SK-N-SH treated with all-trans-retinoic acid at 6 μM for 48 hours (cell line): Measurements from ENCODE around the gene IFIT3.

ENCODE experiments used
- ATAC-seq: fragments of 200-7000 bp; cut with Tn5 transposase; 3 replicates; pipeline ENCODE4 v1.9.1; 2020; ENCODE audit warnings: mild to moderate bottlenecking, moderate library complexity
- ARNTL ChIP-seq: fragments of 450-650 bp; formaldehyde crosslinking; IDR thresholded peaks from 2 replicates; pipeline ENCODE4 v1.5.0; 2020; ENCODE audit warnings: low read depth, mild to moderate bottlenecking, moderate library complexity, borderline replicate concordance
- CSDC2 ChIP-seq: fragments of 250-450 bp; sonication (Bioruptor Pico); IDR thresholded peaks from 2 replicates; pipeline ENCODE4 v1.5.0; 2020; ENCODE audit warnings: mild to moderate bottlenecking, moderate library complexity
- ISL1 ChIP-seq: fragments of 250-450 bp; sonication (Bioruptor Pico); IDR thresholded peaks from 2 replicates; pipeline ENCODE4 v2.1.2; 2022; ENCODE audit warnings: mild to moderate bottlenecking, moderate library complexity
- PATZ1 ChIP-seq: fragments of 250-450 bp; sonication (Bioruptor Pico); IDR thresholded peaks from 2 replicates; pipeline ENCODE4 v1.8.0; 2020; ENCODE audit warnings: mild to moderate bottlenecking, moderate library complexity, borderline replicate concordance
- PPARA ChIP-seq: fragments of 250-450 bp; sonication (Bioruptor Pico); IDR thresholded peaks from 2 replicates; pipeline ENCODE4 v1.5.0; 2020; ENCODE audit warnings: mild to moderate bottlenecking, borderline replicate concordance
- TCF4 ChIP-seq: fragments of 250-450 bp; sonication (Bioruptor Pico); IDR thresholded peaks from 2 replicates; pipeline ENCODE4 v1.8.0; 2021; ENCODE audit warnings: mild to moderate bottlenecking, moderate library complexity, borderline replicate concordance
- TOX ChIP-seq: fragments of 250-450 bp; sonication (Bioruptor Pico); IDR thresholded peaks from 2 replicates; pipeline ENCODE4 v1.8.0; 2021; ENCODE audit warnings: mild to moderate bottlenecking, moderate library complexity, borderline replicate concordance
- ZC3H10 ChIP-seq: fragments of 250-450 bp; sonication (Bioruptor Pico); IDR thresholded peaks from 2 replicates; pipeline ENCODE4 v1.5.1; 2021; ENCODE audit warnings: mild to moderate bottlenecking, moderate library complexity
- ZFP3 ChIP-seq: fragments of 250-450 bp; sonication (Bioruptor Pico); IDR thresholded peaks from 2 replicates; pipeline ENCODE4 v1.5.0; 2020; ENCODE audit warnings: mild to moderate bottlenecking, moderate library complexity
- ZFP30 ChIP-seq: fragments of 450-650 bp; formaldehyde crosslinking; IDR thresholded peaks from 2 replicates; pipeline ENCODE4 v1.5.0; 2022; ENCODE audit warnings: mild to moderate bottlenecking, moderate library complexity
- ZNF70 ChIP-seq: fragments of 450-650 bp; formaldehyde crosslinking; IDR thresholded peaks from 2 replicates; pipeline ENCODE4 v1.5.0; 2020; ENCODE audit warnings: mild to moderate bottlenecking, moderate library complexity
- TF ChIP-seq, protein P1 (sequence below): fragments of 250-450 bp; sonication (Bioruptor Pico); IDR thresholded peaks from 2 replicates; pipeline ENCODE4 v1.5.1; 2020; ENCODE audit warnings: low read depth, mild to moderate bottlenecking, moderate library complexity
- TF ChIP-seq, protein P2 (sequence below): fragments of 250-450 bp; sonication (Bioruptor Pico); IDR thresholded peaks from 2 replicates; pipeline ENCODE4 v1.5.0; 2020; ENCODE audit warnings: mild to moderate bottlenecking, moderate library complexity
- TF ChIP-seq, protein P3 (sequence below): fragments of 250-450 bp; sonication (Bioruptor Pico); IDR thresholded peaks from 2 replicates; pipeline ENCODE4 v1.5.1; 2021; ENCODE audit warnings: mild to moderate bottlenecking, moderate library complexity
- TF ChIP-seq, protein P4 (sequence below): fragments of 250-450 bp; sonication (Bioruptor Pico); IDR thresholded peaks from 2 replicates; pipeline ENCODE4 v1.8.0; 2021; ENCODE audit warnings: low read depth, mild to moderate bottlenecking, moderate library complexity, borderline replicate concordance

IFIT3 gene

GRCh38 chr10:89305766-89306433, 21.9 kb upstream of the IFIT3 start (continued):
- TF ChIP-seq, protein P1, sequence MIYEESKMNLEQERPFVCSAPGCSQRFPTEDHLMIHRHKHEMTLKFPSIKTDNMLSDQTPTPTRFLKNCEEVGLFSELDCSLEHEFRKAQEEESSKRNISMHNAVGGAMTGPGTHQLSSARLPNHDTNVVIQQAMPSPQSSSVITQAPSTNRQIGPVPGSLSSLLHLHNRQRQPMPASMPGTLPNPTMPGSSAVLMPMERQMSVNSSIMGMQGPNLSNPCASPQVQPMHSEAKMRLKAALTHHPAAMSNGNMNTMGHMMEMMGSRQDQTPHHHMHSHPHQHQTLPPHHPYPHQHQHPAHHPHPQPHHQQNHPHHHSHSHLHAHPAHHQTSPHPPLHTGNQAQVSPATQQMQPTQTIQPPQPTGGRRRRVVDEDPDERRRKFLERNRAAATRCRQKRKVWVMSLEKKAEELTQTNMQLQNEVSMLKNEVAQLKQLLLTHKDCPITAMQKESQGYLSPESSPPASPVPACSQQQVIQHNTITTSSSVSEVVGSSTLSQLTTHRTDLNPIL (CRISPR knock-in tag), result no peak
- TF ChIP-seq ZC3H10 (CRISPR knock-in tag) (no peak), CSDC2 (CRISPR knock-in tag) (no peak)

GRCh38 chr10:89306434-89307268, 21.1 kb upstream of the IFIT3 start:
- TF ChIP-seq TOX, result no peak
- TF ChIP-seq, protein P1 (CRISPR knock-in tag), result no peak
- TF ChIP-seq, protein P2, sequence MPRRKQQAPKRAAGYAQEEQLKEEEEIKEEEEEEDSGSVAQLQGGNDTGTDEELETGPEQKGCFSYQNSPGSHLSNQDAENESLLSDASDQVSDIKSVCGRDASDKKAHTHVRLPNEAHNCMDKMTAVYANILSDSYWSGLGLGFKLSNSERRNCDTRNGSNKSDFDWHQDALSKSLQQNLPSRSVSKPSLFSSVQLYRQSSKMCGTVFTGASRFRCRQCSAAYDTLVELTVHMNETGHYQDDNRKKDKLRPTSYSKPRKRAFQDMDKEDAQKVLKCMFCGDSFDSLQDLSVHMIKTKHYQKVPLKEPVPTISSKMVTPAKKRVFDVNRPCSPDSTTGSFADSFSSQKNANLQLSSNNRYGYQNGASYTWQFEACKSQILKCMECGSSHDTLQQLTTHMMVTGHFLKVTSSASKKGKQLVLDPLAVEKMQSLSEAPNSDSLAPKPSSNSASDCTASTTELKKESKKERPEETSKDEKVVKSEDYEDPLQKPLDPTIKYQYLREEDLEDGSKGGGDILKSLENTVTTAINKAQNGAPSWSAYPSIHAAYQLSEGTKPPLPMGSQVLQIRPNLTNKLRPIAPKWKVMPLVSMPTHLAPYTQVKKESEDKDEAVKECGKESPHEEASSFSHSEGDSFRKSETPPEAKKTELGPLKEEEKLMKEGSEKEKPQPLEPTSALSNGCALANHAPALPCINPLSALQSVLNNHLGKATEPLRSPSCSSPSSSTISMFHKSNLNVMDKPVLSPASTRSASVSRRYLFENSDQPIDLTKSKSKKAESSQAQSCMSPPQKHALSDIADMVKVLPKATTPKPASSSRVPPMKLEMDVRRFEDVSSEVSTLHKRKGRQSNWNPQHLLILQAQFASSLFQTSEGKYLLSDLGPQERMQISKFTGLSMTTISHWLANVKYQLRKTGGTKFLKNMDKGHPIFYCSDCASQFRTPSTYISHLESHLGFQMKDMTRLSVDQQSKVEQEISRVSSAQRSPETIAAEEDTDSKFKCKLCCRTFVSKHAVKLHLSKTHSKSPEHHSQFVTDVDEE (CRISPR knock-in tag), result no peak
- no peak for ATAC-seq

- ATAC-seq, result peak; percentile 49; the same call in 1 of the 3 replicates
- no peak for TF ChIP-seq ZFP30
- TF ChIP-seq, protein P1 (CRISPR knock-in tag), result no peak
- TF ChIP-seq ISL1 (CRISPR knock-in tag), result no peak
- no peak for TF ChIP-seq PPARA (CRISPR knock-in tag)
- no peak for TF ChIP-seq ZNF70 (CRISPR knock-in tag)
- no peak for TF ChIP-seq ARNTL (CRISPR knock-in tag)
- no peak for TF ChIP-seq TCF4 (CRISPR knock-in tag)
- TF ChIP-seq, protein P3, sequence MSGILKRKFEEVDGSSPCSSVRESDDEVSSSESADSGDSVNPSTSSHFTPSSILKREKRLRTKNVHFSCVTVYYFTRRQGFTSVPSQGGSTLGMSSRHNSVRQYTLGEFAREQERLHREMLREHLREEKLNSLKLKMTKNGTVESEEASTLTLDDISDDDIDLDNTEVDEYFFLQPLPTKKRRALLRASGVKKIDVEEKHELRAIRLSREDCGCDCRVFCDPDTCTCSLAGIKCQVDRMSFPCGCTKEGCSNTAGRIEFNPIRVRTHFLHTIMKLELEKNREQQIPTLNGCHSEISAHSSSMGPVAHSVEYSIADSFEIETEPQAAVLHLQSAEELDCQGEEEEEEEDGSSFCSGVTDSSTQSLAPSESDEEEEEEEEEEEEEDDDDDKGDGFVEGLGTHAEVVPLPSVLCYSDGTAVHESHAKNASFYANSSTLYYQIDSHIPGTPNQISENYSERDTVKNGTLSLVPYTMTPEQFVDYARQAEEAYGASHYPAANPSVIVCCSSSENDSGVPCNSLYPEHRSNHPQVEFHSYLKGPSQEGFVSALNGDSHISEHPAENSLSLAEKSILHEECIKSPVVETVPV (CRISPR knock-in tag), result no peak
- TF ChIP-seq TOX, result no peak
- TF ChIP-seq ZC3H10 (CRISPR knock-in tag), result no peak
- TF ChIP-seq, protein P4, sequence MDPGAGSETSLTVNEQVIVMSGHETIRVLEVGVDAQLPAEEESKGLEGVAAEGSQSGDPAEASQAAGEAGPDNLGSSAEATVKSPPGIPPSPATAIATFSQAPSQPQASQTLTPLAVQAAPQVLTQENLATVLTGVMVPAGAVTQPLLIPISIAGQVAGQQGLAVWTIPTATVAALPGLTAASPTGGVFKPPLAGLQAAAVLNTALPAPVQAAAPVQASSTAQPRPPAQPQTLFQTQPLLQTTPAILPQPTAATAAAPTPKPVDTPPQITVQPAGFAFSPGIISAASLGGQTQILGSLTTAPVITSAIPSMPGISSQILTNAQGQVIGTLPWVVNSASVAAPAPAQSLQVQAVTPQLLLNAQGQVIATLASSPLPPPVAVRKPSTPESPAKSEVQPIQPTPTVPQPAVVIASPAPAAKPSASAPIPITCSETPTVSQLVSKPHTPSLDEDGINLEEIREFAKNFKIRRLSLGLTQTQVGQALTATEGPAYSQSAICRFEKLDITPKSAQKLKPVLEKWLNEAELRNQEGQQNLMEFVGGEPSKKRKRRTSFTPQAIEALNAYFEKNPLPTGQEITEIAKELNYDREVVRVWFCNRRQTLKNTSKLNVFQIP (CRISPR knock-in tag), result no peak
- no peak for TF ChIP-seq ZFP3 (CRISPR knock-in tag)
- TF ChIP-seq, protein P2 (CRISPR knock-in tag), result no peak
- TF ChIP-seq PATZ1 (CRISPR knock-in tag), result no peak
- TF ChIP-seq, all 23 proteins: peak for 0
Measured at GRCh38 chr10:89307269-89307577, 20.6 kb upstream of the IFIT3 start.
